Skin epidermis (tissue), 12 donors: ENCODE data around the gene HEATR9.
A peak's percentile ranks its signal among the peaks of the same experiment; 100 is the strongest.

Experiments
- H3K27ac ChIP-seq, 21 experiments: fragments of 200-600 bp; sonication (generic) in 11 of 21; one replicate each; pipeline ENCODE4 v1.5.0; 2020; ENCODE audit warnings: mild to moderate bottlenecking in 3 of 21, inconsistent platforms in 2 of 21, moderate library complexity in 2 of 21
- H3K4me3 ChIP-seq, 7 experiments: fragments of 200-600 bp; sonication (generic) in 2 of 7; one replicate each; pipeline ENCODE4 v1.5.0; 2020; ENCODE audit warnings: inconsistent platforms in 2 of 7, mild to moderate bottlenecking in 2 of 7, moderate library complexity in 1 of 7

HEATR9 gene

DNA sequence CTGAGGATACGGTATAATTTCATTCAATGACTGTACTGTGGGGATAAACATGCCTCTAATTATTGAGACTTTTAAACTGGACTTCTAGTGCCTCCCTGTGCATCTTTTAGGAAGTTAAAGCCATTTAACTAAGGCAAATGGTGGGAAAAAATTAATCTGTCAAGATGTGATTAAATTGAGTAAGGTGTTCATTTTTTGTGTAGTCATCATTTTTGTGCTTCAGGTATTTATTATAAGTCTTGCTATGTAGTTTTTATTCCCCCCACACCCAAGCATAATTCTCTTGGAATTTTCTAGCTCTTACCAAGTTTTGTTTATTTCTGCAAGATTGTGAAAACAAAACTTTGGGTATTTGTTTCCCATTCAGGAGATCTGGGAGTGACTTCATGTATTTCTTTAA, 49.2 kb downstream of the HEATR9 start:
- no peak overlapping the region for H3K27ac ChIP-seq

GRCh38 chr17:35817196-35817595, 51.5 kb downstream of the HEATR9 start:
- no peak overlapping the region for H3K4me3 ChIP-seq
- H3K27ac ChIP-seq = no peak overlapping the region

More for the DNA sequence above, 49.2 kb downstream of the HEATR9 start:
- no peak overlapping the region for H3K4me3 ChIP-seq

GRCh38 chr17:35816723-35817122, 52.0 kb downstream of the HEATR9 start:
- Histone ChIP-seq H3K4me3 (no peak overlapping the region), H3K27ac (no peak overlapping the region)

- H3K4me3 ChIP-seq = no peak overlapping the region
These were observed 56.2 kb downstream of the HEATR9 start for GRCh38 chr17:35812456-35812855.

DNA sequence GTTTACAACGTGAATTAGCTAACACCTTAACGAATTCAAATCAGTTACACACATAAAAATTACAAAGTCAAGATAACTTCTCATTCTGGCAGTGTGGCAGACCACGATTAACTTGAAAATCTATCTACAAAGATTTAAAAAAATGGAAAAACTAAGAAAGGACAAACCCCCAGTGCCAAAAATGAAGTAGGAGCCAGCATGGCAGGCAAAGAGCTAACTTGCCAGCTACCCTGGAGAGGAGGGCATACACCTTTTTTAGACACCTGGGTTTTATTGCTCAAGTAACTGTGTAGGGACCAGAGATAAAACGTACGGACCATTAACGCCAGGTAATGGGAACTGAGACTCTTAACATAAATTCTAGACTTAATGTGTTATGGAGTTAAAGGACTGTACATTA, 56.9 kb downstream of the HEATR9 start:
- no peak overlapping the region for H3K27ac ChIP-seq
- no peak overlapping the region for H3K4me3 ChIP-seq

More at GRCh38 chr17:35812456-35812855, 56.2 kb downstream of the HEATR9 start:
- H3K27ac ChIP-seq = no peak overlapping the region

GRCh38 chr17:35809855-35810461, 58.7 kb downstream of the HEATR9 start:
- Histone ChIP-seq H3K4me3 (peak overlapping the region; percentile 62 to 93 (median 81)), H3K27ac (peak overlapping the region; percentile 85 to 98 (median 93))

GRCh38 chr17:35808962-35809854, 59.5 kb downstream of the HEATR9 start, which contains the start of gene TAF15:
Gene TAF15, plus strand, starts transcription at chr17:35809484. Its CDS starts 86 bp downstream, at chr17:35809570.
- peak within 1 kb of the TSS; percentile 85 to 98 (median 93) for H3K27ac ChIP-seq
- H3K4me3 ChIP-seq = peak within 1 kb of the TSS; percentile 62 to 93 (median 81)

DNA sequence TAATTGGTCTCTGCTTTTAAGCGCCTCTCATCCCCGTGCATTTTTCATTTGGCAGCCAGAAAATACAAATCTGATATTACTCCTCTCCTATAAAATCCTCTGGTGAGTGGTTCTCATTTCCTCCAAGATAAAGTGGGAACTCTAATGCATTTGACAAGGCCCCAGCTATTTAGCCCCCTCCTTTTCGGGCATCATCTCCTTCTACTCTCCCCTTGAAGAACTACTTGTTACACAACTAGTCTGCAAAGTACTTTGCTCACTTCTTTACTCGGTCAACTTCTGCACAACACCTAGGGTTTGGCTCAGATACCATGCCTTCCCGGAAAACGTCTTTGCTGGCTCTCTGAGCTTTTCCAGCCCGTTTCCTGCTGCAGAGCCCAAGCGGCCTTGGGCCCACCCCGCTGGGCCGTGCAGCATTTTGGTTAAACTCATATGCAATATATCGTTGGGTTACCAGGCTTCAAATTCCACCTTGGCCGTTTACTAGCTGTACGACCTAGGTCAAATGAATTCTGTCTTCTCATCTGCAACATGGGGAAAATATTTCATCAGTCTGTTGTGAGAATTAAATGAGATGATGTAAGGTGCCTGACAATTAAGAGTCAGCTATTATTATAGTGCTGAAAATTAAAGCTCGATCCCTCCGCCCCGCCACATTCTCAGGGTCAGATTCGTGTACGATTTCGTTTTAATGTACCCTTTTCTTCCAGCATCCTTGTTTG, 60.3 kb downstream of the HEATR9 start:
- Histone ChIP-seq H3K27ac (peak overlapping the region in 20 of 21 experiments; percentile 85 to 98 (median 94)), H3K4me3 (peak overlapping the region; percentile 62 to 93 (median 81))

GRCh38 chr17:35807371-35808144, 61.1 kb downstream of the HEATR9 start:
- H3K4me3 ChIP-seq = no peak overlapping the region
- peak overlapping the region in 1 of 21 experiments; percentile 94 for H3K27ac ChIP-seq
